GM12878 (cell line): ENCODE results near the gene ABCD2. TPM values are rescaled to one million over a fixed set of nuclear protein-coding genes. Genes with fewer than 3 reads are reported as not detected.
"Not testable (repeated sequence)": the region's sequence is repeated elsewhere in the genome, so short reads cannot be mapped to it uniquely, and the experiment has no call there.

Experiments used
- ATAC-seq: fragments of 200-7000 bp; cut with Tn5 transposase; 3 replicates; pipeline ENCODE4 v1.9.1; 2020; ENCODE audit warnings: mild to moderate bottlenecking, moderate library complexity
- BruUV-seq: library from RNA; stranded (reverse); fragments of 400-500 nt; replicated peaks from 2 replicates; lab custom pipeline; 2021; lab: Mats Ljungman, UMichigan
- CTCF ChIA-PET: fragments of 300-600 bp; sonication (Branson Sonifier 250); formaldehyde crosslinking; extraction: SDS; loops from one replicate; lab custom pipeline; 2021; ENCODE audit warnings: inconsistent platforms; lab: Yijun Ruan, JAX
- POLR2A ChIA-PET: fragments of 350-600 bp; formaldehyde crosslinking; extraction: SDS; loops from one replicate; lab custom pipeline; 2021; ENCODE audit warnings: inconsistent platforms; lab: Charles Lee
- RAD21 ChIA-PET: fragments of 300-600 bp; sonication (Branson Sonifier 250); formaldehyde crosslinking; loops from one replicate; lab custom pipeline; 2023; ENCODE audit warnings: antibody characterized with exemption; ENCODE audit not compliant: unreplicated experiment; lab: Charles Lee
- SMC1A ChIA-PET: fragments of 300-600 bp; sonication (Branson Sonifier 250); formaldehyde crosslinking; loops from one replicate; lab custom pipeline; 2023; ENCODE audit not compliant: unreplicated experiment, uncharacterized antibody; lab: Charles Lee
- DNase-seq: peaks from one replicate; pipeline ENCODE4 v3.0.0-alpha.2; 2011; ENCODE audit warnings: low read depth, low spot score
- FAIRE-seq: peaks from 3 replicates; lab custom pipeline; 2011; peaks lifted over from hg19 to GRCh38; lab: Jason Lieb, UNC
- H2AFZ ChIP-seq: 2 replicates; pipeline ENCODE4 v1.6.0; 2011; ENCODE audit warnings: low read depth, low read length, control low read depth; ENCODE audit not compliant: control insufficient read depth
- H3K27ac ChIP-seq: 2 replicates; pipeline ENCODE4 v1.5.1; 2011; ENCODE audit warnings: control low read depth; ENCODE audit not compliant: control insufficient read depth, insufficient read depth
- H3K27me3 ChIP-seq, 2 experiments: replicated peaks in 1 of 2; 2 replicates each; pipeline versions ENCODE4 v1.6.0 to v1.6.1; 2011; ENCODE audit warnings: low read length in 1 of 2; ENCODE audit not compliant: control insufficient read depth in 2 of 2, insufficient read depth in 2 of 2
- H3K36me3 ChIP-seq, 2 experiments: 2 replicates each; pipeline ENCODE4 v1.5.1; 2011; ENCODE audit warnings: low read length in 1 of 2; ENCODE audit not compliant: control insufficient read depth in 2 of 2, insufficient read depth in 2 of 2
- H3K4me1 ChIP-seq: 2 replicates; pipeline ENCODE4 v1.6.1; 2011; ENCODE audit warnings: mild to moderate bottlenecking, low read length, moderate library complexity, mixed read lengths; ENCODE audit not compliant: control insufficient read depth, insufficient read depth
- H3K4me2 ChIP-seq: 2 replicates; pipeline ENCODE4 v1.6.0; 2011; ENCODE audit warnings: control low read depth; ENCODE audit not compliant: control insufficient read depth, insufficient read depth
- H3K4me3 ChIP-seq: fragments of 200-600 bp; sonication (generic); 2 replicates; pipeline ENCODE4 v1.5.1; 2016
- H3K79me2 ChIP-seq: 2 replicates; pipeline ENCODE4 v1.6.0; 2011; ENCODE audit warnings: low read length; ENCODE audit not compliant: control insufficient read depth, insufficient read depth
- H3K9ac ChIP-seq: 2 replicates; pipeline ENCODE4 v1.8.0; 2011; ENCODE audit warnings: low read length, control low read depth, mixed read lengths; ENCODE audit not compliant: control insufficient read depth, insufficient read depth
- H3K9me3 ChIP-seq: replicated peaks from 3 replicates; pipeline ENCODE4 v1.5.1; 2011; ENCODE audit warnings: mild to moderate bottlenecking, low read length; ENCODE audit not compliant: control insufficient read depth, insufficient read depth
- H4K20me1 ChIP-seq: 2 replicates; pipeline ENCODE4 v1.6.0; 2011; ENCODE audit not compliant: control insufficient read depth, insufficient read depth
- CEBPB ChIP-seq, 2 experiments: fragments of 150-350 bp in 1 of 2; IDR thresholded peaks; 2 replicates each; pipeline ENCODE4 v1.6.1; 2012 to 2014; ENCODE audit warnings: low read depth in 2 of 2, low read length in 2 of 2, borderline replicate concordance in 1 of 2, inconsistent platforms in 1 of 2
- CEBPZ ChIP-seq: fragments of 150-350 bp; IDR thresholded peaks from 2 replicates; pipeline ENCODE4 v1.6.1; 2016; ENCODE audit warnings: low read depth, low read length
- CHD1 ChIP-seq: IDR thresholded peaks from 2 replicates; pipeline ENCODE4 v1.6.1; 2012; ENCODE audit warnings: low read depth, low read length, improper control_type of control experiment
- FOXM1 ChIP-seq: IDR thresholded peaks from 2 replicates; pipeline ENCODE4 v1.6.1; 2012; ENCODE audit warnings: low read depth, mild to moderate bottlenecking, inconsistent platforms, low read length, moderate library complexity
- HDAC2 ChIP-seq: fragments of 200-600 bp; sonication (generic); IDR thresholded peaks from 2 replicates; pipeline ENCODE4 v1.6.1; 2017
- MEF2B ChIP-seq: fragments of 450-650 bp; IDR thresholded peaks from 2 replicates; pipeline ENCODE4 v1.6.1; 2018; ENCODE audit warnings: mild to moderate bottlenecking, moderate library complexity; ENCODE audit not compliant: partially characterized antibody, poor library complexity, severe bottlenecking
- PKNOX1 ChIP-seq: fragments of 450-650 bp; IDR thresholded peaks from 2 replicates; pipeline ENCODE4 v1.6.1; 2016; ENCODE audit warnings: mild to moderate bottlenecking
- SUPT20H ChIP-seq: IDR thresholded peaks from 2 replicates; pipeline ENCODE4 v1.6.1; 2011; ENCODE audit warnings: low read depth, mild to moderate bottlenecking, low read length, moderate library complexity, borderline replicate concordance; ENCODE audit not compliant: control insufficient read depth
- ZBTB4 ChIP-seq: fragments of 450-650 bp; formaldehyde crosslinking; IDR thresholded peaks from 2 replicates; pipeline ENCODE4 v1.4.0; 2022; ENCODE audit warnings: mild to moderate bottlenecking, moderate library complexity
- WGBS: methylation state at CpG from one replicate; pipeline ENCODE4 v1.1.6; 2016; ENCODE audit warnings: low lambda C conversion rate; ENCODE audit not compliant: insufficient replicate concordance, insufficient coverage; ENCODE audit errors: missing lambda C conversion rate; 5-methylcytosine and 5-hydroxymethylcytosine counted together
- in situ Hi-C: fragments of 300-500 bp; cut with MboI; formaldehyde crosslinking; loops from 9 replicates; pipeline ENCODE4 v1.14.3; 2018; ENCODE audit warnings: mixed read lengths
- intact Hi-C: fragments of 100-400 bp; cut with micrococcal nuclease; formaldehyde crosslinking; loops from one replicate; pipeline ENCODE4 v1.14.2; 2022; ENCODE audit not compliant: unreplicated experiment
- polyA plus RNA-seq, 11 experiments: library from polyadenylated mRNA; depleted of rRNA in 4 of 11; unstranded in 6 of 11; stranded (reverse) in 5 of 11; fragments of >200 nt; fragmentation: Nextera tagmentation in 4 of 11; fragmentation: Illumina TruSeq in 1 of 11; extraction: Ambion mirVana in 4 of 11; extraction: Trizol in 1 of 11; gene quantifications; 1 replicate in 1 of 11; 2 replicates in 10 of 11; pipeline versions ENCODE4 v1.2.1 to v1.2.3, GENCODE V29; 2011 to 2016; ENCODE audit warnings: inconsistent platforms in 2 of 11, missing spikeins in 2 of 11, low read depth in 1 of 11
- total RNA-seq, 4 experiments: library from RNA; depleted of rRNA in 3 of 4; stranded (reverse); fragments of >200 nt in 3 of 4; fragmentation: Illumina TruSeq in 1 of 4; extraction: Trizol in 1 of 4; gene quantifications; 2 replicates each; pipeline versions ENCODE4 v1.2.1 to v1.2.3, GENCODE V29; 2013 to 2021

The ABCD2 gene
- total and polyA plus RNA-seq, 10 of the 15 experiments (the other 5 are each of a cell fraction or from before 2014, with no cell fraction given) = 4.4 to 16.2 (median 7.5) TPM

- TF ChIP-seq CEBPB (IDR thresholded peaks at IDR 0.05; ENCODE audit: borderline replicate concordance in 1 of 2, low read depth in 2 of 2, low read length in 2 of 2) (no peak), CEBPZ (no peak), FOXM1 (no peak), PKNOX1 (no peak), ZBTB4 (CRISPR knock-in tag) (no peak), SUPT20H (no peak), HDAC2 (no peak), CHD1 (no peak), MEF2B (no peak)
Observed at GRCh38 chr12:39553476-39553875, 66.1 kb downstream of the ABCD2 start (continued).

GRCh38 chr12:39544211-39544610, 75.4 kb downstream of the ABCD2 start:
- H3K4me3 ChIP-seq, SMC1A ChIA-PET, FAIRE-seq, H3K4me2 ChIP-seq, H4K20me1 ChIP-seq, in situ Hi-C loops, H3K27ac ChIP-seq, H3K9me3 ChIP-seq, intact Hi-C loops, POLR2A ChIA-PET, DNase-seq, H3K36me3 ChIP-seq, ATAC-seq, BruUV-seq, RAD21 ChIA-PET, H3K27me3 ChIP-seq, H3K9ac ChIP-seq, H2AFZ ChIP-seq, H3K79me2 ChIP-seq, H3K4me1 ChIP-seq: not testable (repeated sequence)
- CTCF ChIA-PET = interaction anchor here (0.6 to 1.1 kb wide), 2 partner anchors 104 to 372 kb away, joined by 3 read pairs; no protein-coding TSS in a partner anchor
- 44% methylated on average over 2 of the region's 2 CpGs for WGBS
